AG08396 (cell line): ENCODE measurements around the gene NKX6-2.
"Not testable (repeated sequence)": the region's sequence is repeated elsewhere in the genome, so short reads cannot be mapped to it uniquely, and the experiment has no call there.

Source experiments
- DNase-seq: peaks from one replicate; pipeline ENCODE4 v3.0.0; 2012; ENCODE audit warnings: low spot score, mixed read lengths

The NKX6-2 gene

GRCh38 chr10:132780356-132780755 lies 5.6 kb downstream of the NKX6-2 start:
- no peak for DNase-seq

GRCh38 chr10:132779549-132780294 lies 6.2 kb downstream of the NKX6-2 start:
- no peak for DNase-seq

GRCh38 chr10:132777441-132777840 lies 8.5 kb downstream of the NKX6-2 start:
- DNase-seq: no peak

- no peak for DNase-seq
Measured at GRCh38 chr10:132776821-132777220, 9.1 kb downstream of the NKX6-2 start.

GRCh38 chr10:132776186-132776585 lies 9.8 kb downstream of the NKX6-2 start:
- no peak for DNase-seq

GRCh38 chr10:132774902-132775863 lies 10.8 kb downstream of the NKX6-2 start:
- DNase-seq: no peak

GRCh38 chr10:132774181-132774901 lies 11.6 kb downstream of the NKX6-2 start:
- no peak for DNase-seq

GRCh38 chr10:132772816-132773215 lies 13.1 kb downstream of the NKX6-2 start:
- not testable (repeated sequence) for DNase-seq

GRCh38 chr10:132770061-132771021 lies 15.6 kb downstream of the NKX6-2 start:
- DNase-seq: no peak

- DNase-seq: no peak
Measured at GRCh38 chr10:132768346-132769248, 17.4 kb downstream of the NKX6-2 start.

GRCh38 chr10:132766291-132766690 lies 19.7 kb downstream of the NKX6-2 start:
- DNase-seq: no peak

GRCh38 chr10:132765435-132765834 lies 20.5 kb downstream of the NKX6-2 start:
- DNase-seq: no peak

- no peak for DNase-seq
Measured at GRCh38 chr10:132764108-132764507, 21.8 kb downstream of the NKX6-2 start.

GRCh38 chr10:132763545-132763944 lies 22.4 kb downstream of the NKX6-2 start:
- no peak for DNase-seq

- DNase-seq: no peak
Measured at GRCh38 chr10:132762267-132762666, 23.7 kb downstream of the NKX6-2 start.

- no peak for DNase-seq
Measured at GRCh38 chr10:132761395-132762060, 24.4 kb downstream of the NKX6-2 start.

GRCh38 chr10:132758865-132759264 lies 27.1 kb downstream of the NKX6-2 start:
- no peak for DNase-seq

GRCh38 chr10:132757171-132757570 lies 28.8 kb downstream of the NKX6-2 start:
- no peak for DNase-seq

- DNase-seq: no peak
Measured at GRCh38 chr10:132756591-132756990, 29.4 kb downstream of the NKX6-2 start.
